K562 (cell line): ENCODE data around the gene ERAS. TPM values are rescaled to one million over a fixed set of nuclear protein-coding genes. Genes with fewer than 3 reads are reported as not detected.

Source experiments
- ATAC-seq: fragments of 200-7000 bp; cut with Tn5 transposase; 3 replicates; pipeline ENCODE4 v1.9.1; 2020; ENCODE audit warnings: moderate library complexity
- BruUV-seq: library from RNA; stranded (reverse); fragments of 400-500 nt; replicated peaks from 2 replicates; lab custom pipeline; 2021; lab: Mats Ljungman, UMichigan
- CTCF ChIA-PET: fragments of 300-600 bp; formaldehyde crosslinking; extraction: SDS; loops from one replicate; lab custom pipeline; 2021; ENCODE audit warnings: low intra/inter-chr PET ratio; lab: Yijun Ruan, JAX
- POLR2A ChIA-PET: fragments of 300-600, 350-650 bp; sonication (Branson Sonifier 250); formaldehyde crosslinking; extraction: SDS; loops from one replicate; lab custom pipeline; 2021; ENCODE audit warnings: antibody characterized with exemption, inconsistent platforms; lab: Yijun Ruan, JAX
- DNase-seq, 4 experiments: peaks; one replicate each; pipeline versions ENCODE4 v3.0.0 to v3.0.0-alpha.2; 2011 to 2018; ENCODE audit warnings: low spot score in 3 of 4, mixed read lengths in 3 of 4; ENCODE audit errors: extremely low read depth in 1 of 4
- FAIRE-seq: peaks from 2 replicates; lab custom pipeline; 2011; peaks lifted over from hg19 to GRCh38; lab: Jason Lieb, UNC
- H2AFZ ChIP-seq: 2 replicates; pipeline ENCODE4 v1.6.0; 2011; ENCODE audit warnings: low read depth, low read length, control low read depth, inconsistent platforms
- H3K27ac ChIP-seq: fragments of 200-600 bp; 3 replicates; pipeline ENCODE4 v1.8.0; 2011; ENCODE audit warnings: low read depth, mild to moderate bottlenecking, control low read depth, inconsistent platforms, low read length, moderate library complexity, mixed read lengths; ENCODE audit errors: extremely low read depth
- H3K27me3 ChIP-seq, 2 experiments: fragments of 300-600 bp in 1 of 2; 2 replicates in 1 of 2; 3 replicates in 1 of 2; pipeline versions ENCODE4 v1.6.0 to v1.8.0; 2011; ENCODE audit warnings: inconsistent platforms in 2 of 2, low read length in 2 of 2, mild to moderate bottlenecking in 1 of 2, mixed read lengths in 1 of 2, moderate library complexity in 1 of 2; ENCODE audit not compliant: control insufficient read depth in 2 of 2, insufficient read depth in 2 of 2
- H3K36me3 ChIP-seq: fragments of 300-600 bp; 3 replicates; pipeline ENCODE4 v1.8.0; 2011; ENCODE audit warnings: mild to moderate bottlenecking, low read length, inconsistent platforms; ENCODE audit not compliant: control insufficient read depth, insufficient read depth
- H3K4me1 ChIP-seq, 2 experiments: fragments of 200-600 bp in 1 of 2; replicated peaks in 1 of 2; 2 replicates in 1 of 2; 3 replicates in 1 of 2; pipeline versions ENCODE4 v1.5.1 to v1.8.0; 2011; ENCODE audit warnings: inconsistent platforms in 2 of 2, low read length in 2 of 2, mild to moderate bottlenecking in 1 of 2, mixed read lengths in 1 of 2, moderate library complexity in 1 of 2; ENCODE audit not compliant: control insufficient read depth in 2 of 2, insufficient read depth in 2 of 2
- H3K4me2 ChIP-seq: 2 replicates; pipeline ENCODE4 v1.6.1; 2011; ENCODE audit warnings: low read length, control low read depth, inconsistent platforms, mixed read lengths; ENCODE audit not compliant: insufficient read depth
- H3K4me3 ChIP-seq: fragments of 200-600 bp; sonication (generic), shearing (Covaris generic); 2 replicates; pipeline ENCODE4 v1.5.1; 2016; ENCODE audit warnings: control low read depth, inconsistent platforms
- H3K79me2 ChIP-seq: fragments of 200-600 bp; 3 replicates; pipeline ENCODE4 v1.8.0; 2011; ENCODE audit warnings: low read length, inconsistent platforms; ENCODE audit not compliant: control insufficient read depth, insufficient read depth
- H3K9ac ChIP-seq, 2 experiments: 2 replicates each; pipeline versions ENCODE4 v1.6.0 to v1.6.1; 2011; ENCODE audit warnings: low read depth in 2 of 2, low read length in 2 of 2, control low read depth in 1 of 2, inconsistent platforms in 1 of 2, mild to moderate bottlenecking in 1 of 2, mixed read lengths in 1 of 2; ENCODE audit not compliant: insufficient read depth in 1 of 2
- H3K9me1 ChIP-seq: one replicate; pipeline ENCODE4 v1.6.0; 2011; ENCODE audit warnings: inconsistent platforms, mild to moderate bottlenecking, low read length, moderate library complexity; ENCODE audit not compliant: control insufficient read depth, insufficient read depth
- H3K9me3 ChIP-seq: replicated peaks from 2 replicates; pipeline ENCODE4 v1.5.1; 2011; ENCODE audit warnings: low read depth, low read length, inconsistent platforms; ENCODE audit not compliant: control insufficient read depth, insufficient read depth
- H4K20me1 ChIP-seq: replicated peaks from 2 replicates; pipeline ENCODE4 v1.6.1; 2011; ENCODE audit warnings: low read length, inconsistent platforms, mixed read lengths; ENCODE audit not compliant: control insufficient read depth, insufficient read depth
- BCL6 ChIP-seq: fragments of 250-450 bp; sonication (Bioruptor Pico); IDR thresholded peaks from 2 replicates; pipeline ENCODE4 v1.4.0; 2020
- BRD9 ChIP-seq: fragments of 450-650 bp; IDR thresholded peaks from 2 replicates; pipeline ENCODE4 v1.6.1; 2018; ENCODE audit warnings: low read depth; ENCODE audit not compliant: partially characterized antibody
- EGR1 ChIP-seq: fragments of 450-650 bp; conservative IDR thresholded peaks from 2 replicates; pipeline ENCODE4 v1.6.1; 2017; ENCODE audit warnings: mild to moderate bottlenecking
- ELF2 ChIP-seq: fragments of 250-450 bp; sonication (Bioruptor Pico); IDR thresholded peaks from 2 replicates; pipeline ENCODE4 v1.5.0; 2021; ENCODE audit warnings: mild to moderate bottlenecking
- EP400 ChIP-seq: fragments of 450-650 bp; IDR thresholded peaks from 2 replicates; pipeline ENCODE4 v1.6.1; 2017; ENCODE audit warnings: antibody characterized with exemption, mild to moderate bottlenecking, moderate library complexity
- HNRNPLL ChIP-seq: fragments of 200-400 bp; formaldehyde crosslinking; IDR thresholded peaks from 2 replicates; pipeline ENCODE4 v1.6.1; 2017; ENCODE audit warnings: low read length, low read depth, mild to moderate bottlenecking; ENCODE audit not compliant: poor library complexity, severe bottlenecking
- HNRNPUL1 ChIP-seq: fragments of 200-400 bp; formaldehyde crosslinking; IDR thresholded peaks from 2 replicates; pipeline ENCODE4 v1.6.1; 2017; ENCODE audit warnings: low read length
- MED1 ChIP-seq: sonication (generic); formaldehyde crosslinking; IDR thresholded peaks from 2 replicates; pipeline ENCODE4 v1.8.1; 2023; ENCODE audit warnings: missing genetic modification reagents, borderline replicate concordance
- NR2F6 ChIP-seq: fragments of 450-650 bp; formaldehyde crosslinking; IDR thresholded peaks from 2 replicates; pipeline ENCODE4 v1.4.0; 2020; ENCODE audit warnings: mild to moderate bottlenecking
- PHF8 ChIP-seq: fragments of 200-600 bp; sonication (generic); IDR thresholded peaks from 2 replicates; pipeline ENCODE4 v1.6.1; 2012; ENCODE audit warnings: mixed run types, mild to moderate bottlenecking, inconsistent platforms, low read length, moderate library complexity, borderline replicate concordance
- RUNX1 ChIP-seq: sonication (generic); IDR thresholded peaks from 2 replicates; pipeline ENCODE4 v1.6.1; 2016; ENCODE audit warnings: antibody characterized with exemption, low read depth
- SRSF3 ChIP-seq: fragments of 200-400 bp; formaldehyde crosslinking; IDR thresholded peaks from 2 replicates; pipeline ENCODE4 v1.6.1; 2016; ENCODE audit warnings: mild to moderate bottlenecking, low read length, moderate library complexity; ENCODE audit not compliant: insufficient read depth
- SUPT5H ChIP-seq: fragments of 450-650 bp; IDR thresholded peaks from 2 replicates; pipeline ENCODE4 v1.6.1; 2016
- TAF9B ChIP-seq: fragments of 450-650 bp; IDR thresholded peaks from 2 replicates; pipeline ENCODE4 v1.6.1; 2018; ENCODE audit warnings: mild to moderate bottlenecking; ENCODE audit not compliant: partially characterized antibody
- TCF7 ChIP-seq: sonication (generic); IDR thresholded peaks from 2 replicates; pipeline ENCODE4 v1.6.1; 2016; ENCODE audit warnings: antibody characterized with exemption, borderline replicate concordance
- TEAD1 ChIP-seq, 2 experiments: fragments of 450-650 bp in 1 of 2; sonication (generic) in 1 of 2; formaldehyde crosslinking; IDR thresholded peaks; 2 replicates each; pipeline versions ENCODE4 v1.4.0 to v1.8.0; 2020 to 2022; ENCODE audit warnings: mild to moderate bottlenecking in 2 of 2, missing genetic modification reagents in 1 of 2
- ZNF146 ChIP-seq: IDR thresholded peaks from one replicate; pipeline ENCODE4 v1.6.1; 2018; ENCODE audit warnings: missing compliant biosample characterization; ENCODE audit not compliant: unreplicated experiment
- ZNF175 ChIP-seq: fragments of 200-800 bp; sonication (Bioruptor generic); IDR thresholded peaks from 2 replicates; pipeline ENCODE4 v1.6.1; 2016; ENCODE audit warnings: low read depth, mild to moderate bottlenecking, missing genetic modification characterization, missing compliant biosample characterization
- ZNF24 ChIP-seq: fragments of 450-650 bp; IDR thresholded peaks from 2 replicates; pipeline ENCODE4 v1.6.1; 2016
- ZNF384 ChIP-seq: IDR thresholded peaks from 2 replicates; pipeline ENCODE4 v1.6.1; 2012; ENCODE audit warnings: low read depth, low read length, improper control_type of control experiment
- ZNF584 ChIP-seq: fragments of 200-800 bp; sonication (Bioruptor generic); IDR thresholded peaks from 2 replicates; pipeline ENCODE4 v1.6.1; 2016; ENCODE audit warnings: low read depth, mild to moderate bottlenecking, missing genetic modification characterization, missing compliant biosample characterization
- WGBS: fragments of 100-300 bp; shearing (Covaris generic); methylation state at CpG from one replicate; pipeline ENCODE4 v1.1.6; 2016; ENCODE audit warnings: low coverage, mixed read lengths; ENCODE audit not compliant: insufficient coverage; ENCODE audit errors: missing lambda C conversion rate; 5-methylcytosine and 5-hydroxymethylcytosine counted together
- in situ Hi-C: fragments of 300-500 bp; cut with MboI; formaldehyde crosslinking; loops from 4 replicates; pipeline ENCODE4 v1.15.0; 2018; ENCODE audit warnings: inconsistent platforms, mixed read lengths
- intact Hi-C: fragments of 100-400 bp; cut with micrococcal nuclease; formaldehyde crosslinking; loops from 2 replicates; pipeline ENCODE4 v1.14.2; 2022
- polyA plus RNA-seq, 8 experiments: library from polyadenylated mRNA; depleted of rRNA in 4 of 8; stranded (reverse) in 5 of 8; unstranded in 3 of 8; fragments of >200 nt; fragmentation: Nextera tagmentation in 2 of 8; fragmentation: Illumina TruSeq in 1 of 8; extraction: Ambion mirVana in 2 of 8; extraction: Trizol in 1 of 8; gene quantifications; 2 replicates each; pipeline versions ENCODE4 v1.2.1 to v1.2.3, GENCODE V29; 2011 to 2014; ENCODE audit warnings: inconsistent platforms in 1 of 8, missing spikeins in 1 of 8
- total RNA-seq, 7 experiments: library from RNA; depleted of rRNA in 6 of 7; stranded (reverse); fragments of >200 nt in 6 of 7; fragmentation: Illumina TruSeq in 2 of 7; extraction: Trizol in 2 of 7; gene quantifications; 2 replicates each; pipeline versions ENCODE4 v1.2.1 to v1.2.3, GENCODE V29; 2011 to 2021; ENCODE audit warnings: low replicate concordance in 1 of 7

Gene ERAS
- total and polyA plus RNA-seq, 9 of the 15 experiments (the other 6 are each of a cell fraction or from before 2014, with no cell fraction given), result 0.07 to 0.12 TPM; not detected in 7

GRCh38 chrX:48781705-48782104 is 44.6 kb upstream of the ERAS start:
- no TSS peak for BruUV-seq
- ATAC-seq (no peak), DNase-seq (no peak), FAIRE-seq (no peak)
- POLR2A ChIA-PET, result no interaction called here
- in situ Hi-C loops, result no loop called here
- Histone ChIP-seq H3K27ac (no peak overlapping the region; the same call in 2 of the 3 replicates), H4K20me1 (no peaks in the 10 kb centered on the region), H2AFZ (no peak overlapping the region), H3K4me2 (no peak overlapping the region), H3K9me1 (no peaks in the 10 kb centered on the region), H3K9me3 (no peaks in the 10 kb centered on the region), H3K36me3 (no peaks in the 10 kb centered on the region), H3K4me1 (peaks cover 56 to 59% of the 10 kb centered on the region in 2 experiments; a peak in 4 of 5 replicates), H3K9ac (no peak overlapping the region), H3K27me3 (no peaks in the 10 kb centered on the region), H3K4me3 (no peak overlapping the region), H3K79me2 (peaks cover 66% of the 10 kb centered on the region)
- intact Hi-C loops, result no loop called here
- WGBS, result 89% methylated on average over 6 of the region's 6 CpGs
- CTCF ChIA-PET, result no interaction called here
- TF ChIP-seq ZNF24 (peak; percentile 64; the same call in 1 of the 2 replicates), ZNF146 (CRISPR knock-in tag) (peak; percentile 68), ZNF384 (no peak), BRD9 (no peak), BCL6 (CRISPR knock-in tag) (no peak), RUNX1 (no peak), ELF2 (CRISPR knock-in tag) (no peak), HNRNPUL1 (no peak)

- H3K4me1 ChIP-seq, result peaks cover 51 to 56% of the 10 kb centered on the region in 2 experiments; a peak in 4 of 5 replicates
- DNase-seq, result no peak
- H3K4me3 ChIP-seq, result no peak overlapping the region
- H3K9me1 ChIP-seq, result no peaks in the 10 kb centered on the region
- peaks cover 68% of the 10 kb centered on the region for H3K79me2 ChIP-seq
- 33% methylated on average over 2 of the region's 2 CpGs for WGBS
- H3K27ac ChIP-seq, result peak overlapping the region; percentile 71
- in situ Hi-C loops, result no loop called here
- H3K9ac ChIP-seq, result peak overlapping the region in 1 of 2 experiments; percentile 43; a peak in 2 of 4 replicates
- CTCF ChIA-PET, result no interaction called here
- no peak for ATAC-seq
- POLR2A ChIA-PET, result no interaction called here
- H4K20me1 ChIP-seq, result no peaks in the 10 kb centered on the region
- H3K27me3 ChIP-seq, result no peaks in the 10 kb centered on the region
- intact Hi-C loops, result no loop called here
- H3K4me2 ChIP-seq, result peak overlapping the region; percentile 93
- 0 out of 2 replicates have a peak overlapping the region, but pooled peaks have one; percentile 10 for H2AFZ ChIP-seq
- FAIRE-seq, result no peak
- peaks cover 1% of the 10 kb centered on the region; the same call in 1 of the 3 replicates for H3K36me3 ChIP-seq
- no TSS peak for BruUV-seq
- H3K9me3 ChIP-seq, result no peaks in the 10 kb centered on the region
- TF ChIP-seq NR2F6 (CRISPR knock-in tag), result no peak
- no peak for TF ChIP-seq EGR1
- TF ChIP-seq TAF9B, result no peak
- no peak for TF ChIP-seq ZNF175 (CRISPR knock-in tag)
- TF ChIP-seq HNRNPLL, result no peak
- no peak for TF ChIP-seq SRSF3
- no peak for TF ChIP-seq TCF7
- no peak for TF ChIP-seq EP400
- no peak for TF ChIP-seq TEAD1 (CRISPR knock-in tag; IDR thresholded peaks at IDR 0.05)
- TF ChIP-seq PHF8, result no peak
- no peak for TF ChIP-seq SUPT5H
- no peak for TF ChIP-seq ZNF584 (CRISPR knock-in tag)
- no peak for TF ChIP-seq MED1
Observed at GRCh38 chrX:48782216-48782615, 44.1 kb upstream of the ERAS start.
